ENCODE measurements around the gene NUP93. TPM values are rescaled to one million over a fixed set of nuclear protein-coding genes. Genes with fewer than 3 reads are reported as not detected.

NUP93 gene
- total and polyA plus RNA-seq, 2 of the 8 experiments (the other 6 are each of a cell fraction or from before 2014, with no cell fraction given) = 147 to 201 TPM

- TF ChIP-seq CHD7 (IDR thresholded peaks at IDR 0.05; ENCODE audit: insufficient replicate concordance, low read length) = no peak
- no peak for TF ChIP-seq BRCA1 (IDR thresholded peaks at IDR 0.05; ENCODE audit: low read depth, low read length)
Observed at GRCh38 chr16:56807011-56807675, 77.2 kb downstream of the NUP93 start (continued).

Data from H1 (cell line).